Gastroesophageal sphincter (tissue), 4 donors: ENCODE measurements around the gene ABCC10. TPM values are rescaled to one million over a fixed set of nuclear protein-coding genes. Genes with fewer than 3 reads are reported as not detected.

Source experiments
- ATAC-seq: fragments of 150-250 bp; one replicate; pipeline ENCODE4 v1.9.1; 2016; ENCODE audit warnings: mild to moderate bottlenecking, moderate library complexity
- H3K27ac ChIP-seq, 4 donors: fragments of 200-600 bp; sonication (generic) in 3 of 4; 1 replicate in 3 of 4; 2 replicates in 1 of 4; pipeline ENCODE4 v1.5.1; 2016 to 2019
- H3K27me3 ChIP-seq: fragments of 200-600 bp; sonication (generic); one replicate; pipeline ENCODE4 v1.5.1; 2019
- H3K36me3 ChIP-seq, 2 donors: fragments of 200-600 bp; sonication (generic); one replicate each; pipeline ENCODE4 v1.5.1; 2019; ENCODE audit warnings: control low read depth in 1 of 2
- H3K4me1 ChIP-seq, 3 donors: fragments of 200-600 bp; sonication (generic); 1 replicate in 2 of 3; 2 replicates in 1 of 3; pipeline ENCODE4 v1.5.1; 2016 to 2019; ENCODE audit warnings: control low read depth in 2 of 3
- H3K4me3 ChIP-seq, 2 donors: fragments of 200-600 bp; sonication (generic); one replicate each; pipeline ENCODE4 v1.5.1; 2019; ENCODE audit warnings: mild to moderate bottlenecking in 1 of 2, moderate library complexity in 1 of 2
- H3K9me3 ChIP-seq, 3 donors: fragments of 200-600 bp; sonication (generic); one replicate each; pipeline ENCODE4 v1.5.1; 2017 to 2019; ENCODE audit warnings: control low read depth in 2 of 3
- EP300 ChIP-seq: sonication (generic); formaldehyde crosslinking; IDR thresholded peaks from one replicate; pipeline ENCODE4 v1.6.1; 2017; ENCODE audit warnings: antibody characterized with exemption, mild to moderate bottlenecking
- POLR2A ChIP-seq, 2 donors: fragments of 450-650 bp; IDR thresholded peaks; one replicate each; pipeline ENCODE4 v1.6.1; 2017; ENCODE audit warnings: antibody characterized with exemption in 2 of 2, mild to moderate bottlenecking in 2 of 2, moderate library complexity in 1 of 2
- POLR2AphosphoS5 ChIP-seq: sonication (generic); formaldehyde crosslinking; IDR thresholded peaks from one replicate; pipeline ENCODE4 v1.6.1; 2017; ENCODE audit warnings: antibody characterized with exemption
- WGBS, 2 donors: methylation state at CpG; one replicate each; pipeline ENCODE4 v1.1.5; 2018; ENCODE audit warnings: low coverage in 1 of 2; 5-methylcytosine and 5-hydroxymethylcytosine counted together
- total RNA-seq, 4 donors: library from RNA; depleted of rRNA; stranded (reverse); fragments of >200 nt; gene quantifications; one replicate each; pipeline ENCODE4 v1.1.0, GENCODE V29; 2016
- TF ChIP-seq, protein P1 (sequence below), 4 experiments: fragments of 200-600 bp in 2 of 4; fragments of 450-650 bp in 2 of 4; sonication (generic) in 1 of 4; IDR thresholded peaks; one replicate each; pipeline ENCODE4 v1.5.1; 2017 to 2019; ENCODE audit warnings: antibody characterized with exemption in 4 of 4, mild to moderate bottlenecking in 2 of 4, moderate library complexity in 2 of 4

Gene ABCC10
- total RNA-seq, 4 donors from 2014 or later = 7.1 to 19.4 (median 10.2) TPM

DNA sequence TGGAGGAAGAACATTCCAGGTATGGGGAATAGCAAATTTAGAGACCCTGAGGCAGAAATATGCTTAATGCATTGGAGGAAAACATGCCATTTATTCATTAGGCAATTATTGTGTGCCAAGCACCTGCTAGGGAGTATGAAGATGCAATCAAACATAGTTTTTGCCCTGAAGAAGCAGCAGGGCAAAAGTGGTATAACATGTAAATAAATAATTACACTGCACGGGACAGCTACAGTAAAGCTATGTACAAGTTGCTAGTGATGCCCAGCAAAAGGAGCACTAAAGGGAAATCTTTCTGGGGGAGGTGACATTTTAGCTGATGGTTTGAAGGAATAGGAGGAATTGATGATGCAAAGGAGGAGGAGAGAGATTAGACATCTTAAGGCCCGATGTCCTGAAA is 49.4 kb downstream of the ABCC10 start:
- 0 to 9% methylated on average over 1 to 2 of the region's 2 CpGs for WGBS, 2 donors
- TF ChIP-seq, protein P1, sequence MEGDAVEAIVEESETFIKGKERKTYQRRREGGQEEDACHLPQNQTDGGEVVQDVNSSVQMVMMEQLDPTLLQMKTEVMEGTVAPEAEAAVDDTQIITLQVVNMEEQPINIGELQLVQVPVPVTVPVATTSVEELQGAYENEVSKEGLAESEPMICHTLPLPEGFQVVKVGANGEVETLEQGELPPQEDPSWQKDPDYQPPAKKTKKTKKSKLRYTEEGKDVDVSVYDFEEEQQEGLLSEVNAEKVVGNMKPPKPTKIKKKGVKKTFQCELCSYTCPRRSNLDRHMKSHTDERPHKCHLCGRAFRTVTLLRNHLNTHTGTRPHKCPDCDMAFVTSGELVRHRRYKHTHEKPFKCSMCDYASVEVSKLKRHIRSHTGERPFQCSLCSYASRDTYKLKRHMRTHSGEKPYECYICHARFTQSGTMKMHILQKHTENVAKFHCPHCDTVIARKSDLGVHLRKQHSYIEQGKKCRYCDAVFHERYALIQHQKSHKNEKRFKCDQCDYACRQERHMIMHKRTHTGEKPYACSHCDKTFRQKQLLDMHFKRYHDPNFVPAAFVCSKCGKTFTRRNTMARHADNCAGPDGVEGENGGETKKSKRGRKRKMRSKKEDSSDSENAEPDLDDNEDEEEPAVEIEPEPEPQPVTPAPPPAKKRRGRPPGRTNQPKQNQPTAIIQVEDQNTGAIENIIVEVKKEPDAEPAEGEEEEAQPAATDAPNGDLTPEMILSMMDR (IDR thresholded peaks at IDR 0.05) = no peak
- TF ChIP-seq POLR2A (IDR thresholded peaks at IDR 0.05) (no peak), EP300 (no peak), POLR2AphosphoS5 (no peak)
- H3K27me3 ChIP-seq = peaks cover 4% of the 10 kb centered on the region
- no peaks in the 10 kb centered on the region for H3K36me3 ChIP-seq
- ATAC-seq = no peak
- no peaks in the 10 kb centered on the region for H3K9me3 ChIP-seq
- H3K4me1 ChIP-seq = peaks cover 0 to 41% (median 11%) of the 10 kb centered on the region in 3 donors
- H3K27ac ChIP-seq = peak overlapping the region; percentile 10 to 86 (median 83)
- H3K4me3 ChIP-seq = peak overlapping the region; percentile 77

DNA sequence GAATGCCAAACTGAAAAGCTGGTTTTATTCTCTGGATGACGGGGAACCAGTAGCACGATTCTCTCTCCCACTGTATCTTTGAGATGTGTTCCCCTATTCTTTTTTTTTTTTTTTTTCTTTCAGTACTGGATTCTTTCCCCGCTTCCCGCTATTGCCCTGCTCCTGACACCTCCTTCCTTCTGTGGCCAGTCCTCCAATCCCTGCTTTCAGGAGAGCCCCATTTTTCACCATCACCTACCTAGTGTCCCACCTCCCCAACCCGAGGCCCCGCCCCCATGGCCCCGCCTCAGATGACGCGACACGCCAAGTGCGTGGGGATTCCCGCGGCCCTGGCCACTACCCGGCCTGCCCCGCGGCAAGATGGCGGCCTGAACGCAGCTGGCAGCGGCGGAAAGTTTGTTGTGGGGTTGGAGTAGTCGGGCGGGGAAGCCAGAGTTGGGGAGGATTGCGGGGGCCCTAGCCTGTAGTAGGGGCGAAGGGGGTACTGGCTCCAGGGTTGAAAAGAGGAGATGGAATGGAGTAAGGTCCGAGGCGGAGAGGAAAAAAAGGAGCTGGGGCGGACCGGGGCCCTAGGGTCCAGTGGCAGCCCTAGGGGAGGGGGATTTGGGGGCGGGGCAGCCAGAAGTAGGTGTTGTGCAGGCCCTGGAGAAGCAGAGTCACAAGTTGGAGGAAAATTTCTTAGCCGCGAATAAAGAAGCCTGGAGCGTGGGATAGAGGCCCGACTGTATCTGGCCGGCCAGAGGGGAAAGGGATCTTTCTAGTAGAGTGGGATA is 50.1 kb downstream of the ABCC10 start, which contains the start of gene TJAP1:
Gene TJAP1, plus strand, starts transcription at position 336 of the 773 bp plus-strand sequence. CDS start 21,432 bp downstream, outside the sequence.
- WGBS, 2 donors = 0 to 1% methylated on average over 10 to 15 of the region's 34 CpGs
- peak within 1 kb of the TSS; percentile 61 to 86 (median 83) for H3K27ac ChIP-seq
- TF ChIP-seq POLR2AphosphoS5 (peak; percentile 90), EP300 (no peak), POLR2A (IDR thresholded peaks at IDR 0.05) (peak; percentile 40 to 66)
- TF ChIP-seq, protein P1 (IDR thresholded peaks at IDR 0.05) = no peak
- H3K36me3 ChIP-seq = no peaks in the 10 kb centered on the region
- ATAC-seq = peak; percentile 99
- no peaks in the 10 kb centered on the region for H3K9me3 ChIP-seq
- H3K4me1 ChIP-seq = peaks cover 0 to 41% (median 11%) of the 10 kb centered on the region in 3 donors
- H3K4me3 ChIP-seq = peak within 1 kb of the TSS; percentile 77
- no peaks in the 10 kb centered on the region for H3K27me3 ChIP-seq

DNA sequence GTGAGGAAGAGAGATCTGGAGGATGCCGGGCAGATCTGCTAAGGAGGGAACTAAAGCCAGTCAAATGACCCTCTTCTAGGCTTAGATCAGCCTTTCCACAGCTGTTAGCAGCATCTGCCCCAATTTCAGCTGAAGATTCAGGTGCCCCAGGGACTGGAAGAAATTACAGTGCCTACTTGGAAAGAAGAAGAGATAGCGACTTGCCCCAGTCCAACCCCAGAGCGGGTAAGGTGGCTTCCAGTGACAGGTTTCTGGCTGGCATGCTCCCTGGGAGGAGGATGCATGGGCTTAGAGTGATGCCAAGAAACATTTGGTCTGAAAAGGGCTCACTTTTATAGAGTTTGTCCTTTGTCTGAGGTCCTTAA is 50.6 kb downstream of the ABCC10 start:
- ATAC-seq = no peak
- Histone ChIP-seq H3K9me3 (no peaks in the 10 kb centered on the region), H3K36me3 (no peaks in the 10 kb centered on the region), H3K4me1 (peaks cover 0 to 41% (median 11%) of the 10 kb centered on the region in 3 donors), H3K27me3 (no peaks in the 10 kb centered on the region), H3K4me3 (peak overlapping the region; percentile 77), H3K27ac (peak overlapping the region; percentile 61 to 86 (median 83))
- TF ChIP-seq, protein P1 (IDR thresholded peaks at IDR 0.05) = no peak
- TF ChIP-seq EP300 (no peak), POLR2A (IDR thresholded peaks at IDR 0.05) (no peak), POLR2AphosphoS5 (no peak)
- 19 to 23% methylated on average over 3 of the region's 3 CpGs for WGBS, 2 donors

DNA sequence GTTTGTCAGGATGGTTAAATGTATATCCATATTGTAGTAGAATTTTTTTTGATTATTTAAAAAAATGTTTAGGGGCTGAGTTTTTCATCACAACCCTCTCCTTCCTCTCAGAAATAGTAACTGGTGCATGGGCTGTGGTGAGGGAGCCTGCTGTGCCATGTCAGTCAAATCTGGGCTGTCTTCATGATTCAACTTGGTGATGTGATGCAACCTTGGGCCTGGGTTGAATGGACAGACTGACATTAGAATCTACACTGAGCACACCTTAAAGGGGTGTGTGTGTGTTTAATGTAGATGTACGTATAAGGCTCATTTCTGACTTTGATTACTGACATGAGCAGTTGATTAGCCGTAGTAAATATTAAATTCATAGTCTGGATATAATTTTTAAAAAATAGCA is 53.7 kb downstream of the ABCC10 start:
- Histone ChIP-seq H3K9me3 (no peaks in the 10 kb centered on the region), H3K36me3 (peaks cover 0 to 9% of the 10 kb centered on the region in 2 donors), H3K4me1 (peaks cover 0 to 41% (median 11%) of the 10 kb centered on the region in 3 donors), H3K27ac (no peak overlapping the region), H3K27me3 (no peaks in the 10 kb centered on the region), H3K4me3 (no peak overlapping the region)
- ATAC-seq = no peak
- 88% methylated on average over 2 of the region's 2 CpGs; no CpG with 5 or more reads in 1 of the 2 donors for WGBS, 2 donors
- no peak for TF ChIP-seq EP300
- TF ChIP-seq POLR2AphosphoS5 = no peak
- no peak for TF ChIP-seq POLR2A (IDR thresholded peaks at IDR 0.05)
- TF ChIP-seq, protein P1 (IDR thresholded peaks at IDR 0.05) = no peak
